A673 (cell line): Measurements from ENCODE around the gene CBLB.

Source experiments
- CTCF ChIP-seq: fragments of 300-800, 200-600 bp; sonication (generic); conservative IDR thresholded peaks from 2 replicates; pipeline ENCODE4 v1.5.1; 2017; ENCODE audit warnings: low read depth, mild to moderate bottlenecking, antibody characterized with exemption, low read length, moderate library complexity, mixed read lengths
- EZH2 ChIP-seq: fragments of 200-600 bp; sonication (generic); IDR thresholded peaks from 2 replicates; pipeline ENCODE4 v1.6.1; 2017; ENCODE audit warnings: borderline replicate concordance, low read depth, mild to moderate bottlenecking, mixed read lengths, antibody characterized with exemption, low read length; ENCODE audit not compliant: poor library complexity, severe bottlenecking

- no peak for TF ChIP-seq CTCF
- no peak for TF ChIP-seq EZH2
Observed at GRCh38 chr3:105868431-105868741, 426 bp downstream of the CBLB start.
